T-cell (primary cell): ENCODE measurements around the gene ACBD7. TPM values are rescaled to one million over a fixed set of nuclear protein-coding genes. Genes with fewer than 3 reads are reported as not detected.

Source experiments
- ATAC-seq, 4 experiments: fragments of 200-7000 bp in 3 of 4; fragments of 150-1000 bp in 1 of 4; cut with Tn5 transposase; replicated peaks in 1 of 4; 1 replicate in 3 of 4; 2 replicates in 1 of 4; pipeline ENCODE4 v1.10.0; 2021; ENCODE audit warnings: moderate library complexity in 3 of 4, mild to moderate bottlenecking in 2 of 4, moderate number of reproducible peaks in 1 of 4
- CTCF ChIA-PET, 2 donors: fragments of 300-600 bp; sonication (Branson Sonifier 250); formaldehyde crosslinking; loops; one replicate each; lab custom pipeline; 2022; ENCODE audit warnings: antibody characterized with exemption in 2 of 2; lab: Charles Lee
- POLR2A ChIA-PET, 2 donors: fragments of 300-600 bp; sonication (Branson Sonifier 250); formaldehyde crosslinking; loops; one replicate each; lab custom pipeline; 2022; ENCODE audit warnings: antibody characterized with exemption in 2 of 2; lab: Charles Lee
- DNase-seq, 35 experiments: peaks; one replicate each; pipeline versions ENCODE4 v3.0.0 to v3.0.0-alpha.2; 2013 to 2023
- H3K27ac ChIP-seq: one replicate; pipeline ENCODE4 v1.5.1; 2013; ENCODE audit warnings: low read length
- H3K27me3 ChIP-seq, 2 experiments: replicated peaks in 1 of 2; 1 replicate in 1 of 2; 2 replicates in 1 of 2; pipeline versions ENCODE4 v1.6.1 to v1.7.0; 2013; ENCODE audit warnings: low read length in 1 of 2, mixed read lengths in 1 of 2; ENCODE audit not compliant: control insufficient read depth in 2 of 2, insufficient read depth in 2 of 2; ENCODE audit errors: extremely low read depth in 1 of 2
- H3K36me3 ChIP-seq, 2 donors: 1 replicate in 1 of 2; 2 replicates in 1 of 2; pipeline versions ENCODE4 v1.6.1 to v1.7.0; 2013; ENCODE audit warnings: low read length in 1 of 2; ENCODE audit not compliant: control insufficient read depth in 2 of 2, insufficient read depth in 1 of 2; ENCODE audit errors: extremely low read depth in 1 of 2
- H3K4me1 ChIP-seq, 2 experiments: 1 replicate in 1 of 2; 2 replicates in 1 of 2; pipeline versions ENCODE4 v1.6.1 to v1.7.0; 2013; ENCODE audit warnings: low read length in 2 of 2, mixed read lengths in 1 of 2; ENCODE audit not compliant: insufficient read depth in 2 of 2, control insufficient read depth in 1 of 2; ENCODE audit errors: extremely low read depth in 1 of 2
- H3K4me3 ChIP-seq, 2 donors: 1 replicate in 1 of 2; 2 replicates in 1 of 2; pipeline versions ENCODE4 v1.5.1 to v1.7.0; 2013; ENCODE audit warnings: mild to moderate bottlenecking in 2 of 2, low read length in 1 of 2, moderate library complexity in 1 of 2; ENCODE audit not compliant: control insufficient read depth in 1 of 2; ENCODE audit errors: extremely low read depth in 1 of 2
- H3K9me3 ChIP-seq: 2 replicates; pipeline ENCODE4 v1.7.0; 2013
- H3K27ac Mint-ChIP-seq, 2 donors: one replicate each; pipeline ENCODE4 v1.8.0; 2020 to 2021; ENCODE audit warnings: mild to moderate bottlenecking in 2 of 2, mixed read lengths in 2 of 2
- H3K27me3 Mint-ChIP-seq, 2 donors: one replicate each; pipeline ENCODE4 v1.8.0; 2021 to 2022; ENCODE audit warnings: mixed read lengths in 2 of 2
- H3K36me3 Mint-ChIP-seq: one replicate; pipeline ENCODE4 v1.8.0; 2021; ENCODE audit warnings: mixed read lengths
- H3K4me1 Mint-ChIP-seq, 3 donors: one replicate each; pipeline ENCODE4 v1.8.0; 2020 to 2022; ENCODE audit warnings: mixed read lengths in 3 of 3, mild to moderate bottlenecking in 1 of 3
- H3K4me3 Mint-ChIP-seq, 3 donors: one replicate each; pipeline ENCODE4 v1.8.0; 2020 to 2022; ENCODE audit warnings: mild to moderate bottlenecking in 3 of 3, mixed read lengths in 3 of 3, moderate library complexity in 3 of 3
- H3K9me3 Mint-ChIP-seq, 3 donors: one replicate each; pipeline ENCODE4 v1.8.0; 2020 to 2022; ENCODE audit warnings: mixed read lengths in 3 of 3
- WGBS: methylation state at CpG from one replicate; pipeline ENCODE4 v1.1.5; 2013; ENCODE audit warnings: missing lambda C conversion rate; ENCODE audit not compliant: insufficient coverage; 5-methylcytosine and 5-hydroxymethylcytosine counted together
- total RNA-seq, 35 experiments: library from RNA in 6 of 35; stranded (reverse) in 6 of 35; fragments of 120-200 nt in 1 of 35; gene quantifications; one replicate each; pipeline versions ENCODE4 v1.2.1 to v1.2.4 and lab custom pipeline; 2013 to 2026

ACBD7 gene
- total RNA-seq, 5 donors from 2014 or later (not counting 1 experiment from before 2014, with no cell fraction given): 0.28 to 0.98 (median 0.35) TPM; not detected in 2

DNA sequence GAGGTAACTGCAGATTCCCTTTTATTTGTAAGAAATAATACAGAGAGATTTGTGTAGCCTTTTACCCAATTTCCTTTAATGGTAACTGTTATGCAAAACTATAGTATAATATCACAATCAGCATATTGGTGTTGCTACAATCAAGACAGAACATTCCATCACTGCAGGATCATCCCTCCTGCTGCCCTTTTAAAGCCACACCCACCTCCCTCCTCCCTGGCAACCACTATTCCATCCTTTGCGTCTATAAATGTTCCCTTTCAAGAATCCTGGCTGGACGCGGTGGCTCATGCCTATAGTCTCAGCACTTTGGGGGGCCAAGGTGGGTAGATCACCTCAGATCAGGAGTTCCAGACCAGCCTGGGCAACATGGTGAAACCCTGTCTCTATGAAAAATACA is 13.2 kb downstream of the ACBD7 start:
- Histone ChIP-seq H3K36me3 (no peaks in the 10 kb centered on the region), H3K27ac (no peak overlapping the region), H3K9me3 (no peaks in the 10 kb centered on the region), H3K4me1 (no peaks in the 10 kb centered on the region), H3K4me3 (no peak overlapping the region), H3K27me3 (peaks cover 0 to 9% of the 10 kb centered on the region in 2 experiments)
- DNase-seq: no peak
- Mint-ChIP-seq H3K27me3 (no peaks in the 10 kb centered on the region), H3K4me1 (no peaks in the 10 kb centered on the region), H3K9me3 (no peaks in the 10 kb centered on the region), H3K4me3 (no peak overlapping the region), H3K27ac (no peak overlapping the region), H3K36me3 (no peaks in the 10 kb centered on the region)
- POLR2A ChIA-PET: no interaction called here
- no peak for ATAC-seq
- CTCF ChIA-PET: no interaction called here
- 93% methylated on average over 3 of the region's 3 CpGs for WGBS

DNA sequence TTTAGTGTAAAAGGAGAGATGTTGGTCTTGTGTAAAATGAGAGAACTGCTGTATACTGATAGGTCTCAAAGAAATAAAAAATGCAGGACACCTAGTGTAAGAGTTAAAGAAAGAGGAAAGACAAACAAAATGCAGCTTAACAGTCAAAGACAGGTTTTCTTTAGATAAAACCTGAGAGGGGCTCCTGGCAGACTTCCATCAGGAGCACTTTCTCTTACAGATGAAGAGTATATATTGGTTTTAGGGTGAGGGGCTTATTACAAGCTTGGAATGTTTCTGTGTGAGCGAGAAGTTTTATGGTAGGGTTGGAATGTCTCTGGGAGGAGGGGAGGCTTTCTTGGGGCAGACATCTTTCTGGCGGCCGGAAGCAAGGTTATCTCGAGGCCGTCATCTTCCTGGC is 16.2 kb downstream of the ACBD7 start:
- Mint-ChIP-seq H3K27me3 (peaks cover 3 to 4% of the 10 kb centered on the region in 2 donors), H3K9me3 (no peaks in the 10 kb centered on the region), H3K4me1 (no peaks in the 10 kb centered on the region), H3K36me3 (peaks cover 4% of the 10 kb centered on the region), H3K27ac (no peak overlapping the region), H3K4me3 (no peak overlapping the region)
- Histone ChIP-seq H3K9me3 (no peaks in the 10 kb centered on the region), H3K27ac (no peak overlapping the region), H3K4me3 (no peak overlapping the region), H3K36me3 (no peaks in the 10 kb centered on the region), H3K27me3 (peaks cover 0 to 14% of the 10 kb centered on the region in 2 experiments), H3K4me1 (no peaks in the 10 kb centered on the region)
- ChIA-PET POLR2A (no interaction called here), CTCF (no interaction called here)
- DNase-seq (no peak), ATAC-seq (no peak)
- 78% methylated on average over 5 of the region's 5 CpGs for WGBS

DNA sequence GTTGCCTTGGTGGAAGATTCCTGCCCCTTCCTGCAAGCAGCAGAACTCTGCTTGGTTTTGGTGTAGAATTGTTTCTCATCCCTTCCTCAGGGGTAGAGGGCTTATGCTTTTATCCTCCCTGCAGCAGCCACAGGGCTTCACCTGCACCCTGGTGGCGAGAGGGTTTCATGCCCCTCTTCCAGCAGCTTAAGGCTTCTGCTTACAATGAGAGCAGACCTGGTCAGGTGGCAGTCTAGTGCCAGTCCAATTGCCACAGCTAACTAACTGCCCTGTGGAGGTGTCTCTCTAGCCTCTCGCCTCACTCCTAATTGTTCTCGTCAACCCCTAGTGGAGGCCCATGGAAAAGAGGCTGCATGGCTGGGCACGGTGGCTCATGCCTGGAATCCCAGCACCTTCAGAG is 19.3 kb downstream of the ACBD7 start:
- H3K4me1 ChIP-seq: no peaks in the 10 kb centered on the region

DNA sequence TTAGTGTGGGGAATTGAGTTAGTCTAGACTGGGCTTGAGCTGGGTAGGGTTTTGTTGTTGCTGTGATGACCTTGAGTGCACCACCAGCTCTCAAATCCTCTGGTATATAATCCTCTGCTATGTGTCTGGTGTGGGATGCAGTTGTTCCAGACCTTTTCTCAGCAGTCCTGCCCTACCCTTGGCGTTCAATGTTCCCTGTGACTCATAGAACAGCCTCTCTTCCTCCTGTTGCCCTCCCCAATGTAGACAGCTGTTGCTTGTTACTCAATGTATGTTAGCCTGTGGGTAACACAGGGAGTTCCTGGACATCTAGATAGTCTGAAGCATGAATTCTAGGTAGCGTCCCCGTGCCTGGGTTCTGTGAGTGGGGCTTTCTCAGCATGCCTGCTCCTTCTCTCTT is 19.8 kb downstream of the ACBD7 start:
- H3K27me3 Mint-ChIP-seq: peaks cover 8% of the 10 kb centered on the region in 2 donors
- H3K27ac Mint-ChIP-seq: no peak overlapping the region
- peaks cover 0 to 3% (median 0%) of the 10 kb centered on the region in 3 donors for H3K9me3 Mint-ChIP-seq
- ATAC-seq (no peak), DNase-seq (no peak)
- no peak overlapping the region for H3K27ac ChIP-seq
- H3K4me1 ChIP-seq: no peaks in the 10 kb centered on the region
- POLR2A ChIA-PET: no interaction called here
- no peak overlapping the region for H3K4me3 Mint-ChIP-seq
- peaks cover 6% of the 10 kb centered on the region for H3K36me3 Mint-ChIP-seq
- no peaks in the 10 kb centered on the region for H3K4me1 Mint-ChIP-seq
- H3K36me3 ChIP-seq: no peaks in the 10 kb centered on the region
- no peaks in the 10 kb centered on the region for H3K9me3 ChIP-seq
- CTCF ChIA-PET: interaction anchor here in 1 of 2 donors (0.6 kb wide), 1 partner anchor 54 kb away, joined by 3 read pairs; no protein-coding TSS in a partner anchor
- H3K4me3 ChIP-seq: no peak overlapping the region
- WGBS: no CpG with 5 or more reads among the region's 3 CpGs
- H3K27me3 ChIP-seq: peaks cover 0 to 14% of the 10 kb centered on the region in 2 experiments

More for the DNA sequence above, 19.3 kb downstream of the ACBD7 start:
- Histone ChIP-seq H3K27ac (no peak overlapping the region), H3K9me3 (no peaks in the 10 kb centered on the region), H3K27me3 (peaks cover 0 to 14% of the 10 kb centered on the region in 2 experiments), H3K36me3 (no peaks in the 10 kb centered on the region), H3K4me3 (no peak overlapping the region)
- H3K27me3 Mint-ChIP-seq: peaks cover 8% of the 10 kb centered on the region in 2 donors
- no peaks in the 10 kb centered on the region for H3K4me1 Mint-ChIP-seq
- H3K27ac Mint-ChIP-seq: no peak overlapping the region
- peaks cover 0 to 3% (median 0%) of the 10 kb centered on the region in 3 donors for H3K9me3 Mint-ChIP-seq
- ATAC-seq (no peak), DNase-seq (no peak)
- ChIA-PET POLR2A (no interaction called here), CTCF (interaction anchor here in 1 of 2 donors (0.7 kb wide), 2 partner anchors 33 to 36 kb away, joined by 3 read pairs; no protein-coding TSS in a partner anchor)
- H3K4me3 Mint-ChIP-seq: no peak overlapping the region
- 68% methylated on average over 4 of the region's 4 CpGs for WGBS
- peaks cover 6% of the 10 kb centered on the region for H3K36me3 Mint-ChIP-seq

DNA sequence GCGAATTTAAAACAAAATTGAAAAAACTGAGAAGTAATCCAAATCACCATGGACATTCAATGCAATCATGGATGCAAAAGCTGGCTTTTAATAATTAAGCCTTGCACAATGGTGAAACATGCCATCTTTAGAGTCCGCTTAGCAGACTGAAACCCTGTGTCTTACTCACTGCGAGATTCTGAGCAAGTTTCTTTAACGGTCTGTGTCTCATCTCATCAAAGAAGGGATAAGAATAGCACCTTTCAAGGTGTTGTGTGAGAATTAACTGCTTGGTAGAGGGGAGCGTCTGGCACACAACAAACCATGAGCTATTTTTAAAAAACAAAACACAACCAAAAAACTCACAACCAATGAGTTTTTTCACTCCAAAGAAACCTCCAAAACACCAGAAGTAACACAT is 21.4 kb downstream of the ACBD7 start:
- Histone ChIP-seq H3K4me3 (no peak overlapping the region), H3K27ac (no peak overlapping the region), H3K27me3 (peaks cover 0 to 22% of the 10 kb centered on the region in 2 experiments), H3K4me1 (no peaks in the 10 kb centered on the region), H3K36me3 (no peaks in the 10 kb centered on the region), H3K9me3 (no peaks in the 10 kb centered on the region)
- ATAC-seq (no peak), DNase-seq (no peak)
- no peak overlapping the region for H3K4me3 Mint-ChIP-seq
- 90% methylated on average over 4 of the region's 5 CpGs for WGBS
- CTCF ChIA-PET: no interaction called here
- POLR2A ChIA-PET: no interaction called here
- peaks cover 0 to 3% (median 0%) of the 10 kb centered on the region in 3 donors for H3K9me3 Mint-ChIP-seq
- no peaks in the 10 kb centered on the region for H3K4me1 Mint-ChIP-seq
- peaks cover 8 to 11% of the 10 kb centered on the region in 2 donors for H3K27me3 Mint-ChIP-seq
- H3K27ac Mint-ChIP-seq: no peak overlapping the region
- peaks cover 6% of the 10 kb centered on the region for H3K36me3 Mint-ChIP-seq

DNA sequence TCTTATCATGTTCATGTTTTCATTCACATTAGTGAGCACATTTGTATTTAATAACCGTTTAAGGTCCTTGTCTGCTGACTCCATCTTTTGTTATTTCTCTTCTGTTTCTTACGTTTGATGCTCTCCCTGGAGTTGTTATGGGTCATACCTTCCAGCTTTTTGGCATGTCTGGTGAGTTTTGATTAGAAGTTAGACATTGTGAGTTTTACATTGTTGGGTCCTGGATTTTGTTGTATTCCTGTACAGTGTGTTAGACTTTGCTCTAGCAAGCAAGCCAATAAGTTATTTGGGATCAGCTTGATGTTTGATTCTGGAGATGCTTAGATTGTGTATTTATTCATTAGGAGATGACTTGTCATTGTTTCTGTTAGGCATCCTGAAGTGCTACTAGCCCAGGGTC is 27.9 kb downstream of the ACBD7 start:
- no peak overlapping the region for H3K4me3 ChIP-seq
- Mint-ChIP-seq H3K36me3 (peaks cover 16% of the 10 kb centered on the region), H3K27ac (no peak overlapping the region), H3K4me1 (no peaks in the 10 kb centered on the region), H3K9me3 (peaks cover 7 to 22% (median 9%) of the 10 kb centered on the region in 3 donors), H3K4me3 (no peak overlapping the region), H3K27me3 (peaks cover 16 to 22% of the 10 kb centered on the region in 2 donors)
- no peak overlapping the region for H3K27ac ChIP-seq
- WGBS: 57% methylated on average over 1 of the region's 2 CpGs
- no peaks in the 10 kb centered on the region for H3K4me1 ChIP-seq
- no peak for DNase-seq
- ChIA-PET POLR2A (no interaction called here), CTCF (no interaction called here)
- ATAC-seq: no peak
- H3K9me3 ChIP-seq: no peaks in the 10 kb centered on the region
- H3K27me3 ChIP-seq: peaks cover 0 to 18% of the 10 kb centered on the region in 2 experiments
- H3K36me3 ChIP-seq: no peaks in the 10 kb centered on the region
